WTC11 (cell line): Measurements from ENCODE around the gene HID1. TPM values are rescaled to one million over a fixed set of nuclear protein-coding genes. Genes with fewer than 3 reads are reported as not detected.

Experiments used
- AFF4 ChIP-seq: sonication (generic); formaldehyde crosslinking; IDR thresholded peaks from 2 replicates; pipeline ENCODE4 v1.8.1; 2023; ENCODE audit warnings: mild to moderate bottlenecking, missing genetic modification reagents, borderline replicate concordance
- ERG ChIP-seq: fragments of 250-450 bp; sonication (Bioruptor Pico); IDR thresholded peaks from 2 replicates; pipeline ENCODE4 v1.8.0; 2021; ENCODE audit warnings: mild to moderate bottlenecking
- ESRRA ChIP-seq: sonication (generic); formaldehyde crosslinking; IDR thresholded peaks from 2 replicates; pipeline ENCODE4 v1.8.1; 2022; ENCODE audit warnings: mild to moderate bottlenecking, missing genetic modification reagents, borderline replicate concordance
- FOXJ3 ChIP-seq: sonication (generic); formaldehyde crosslinking; IDR thresholded peaks from 2 replicates; pipeline ENCODE4 v1.9.0; 2021; ENCODE audit warnings: missing genetic modification reagents, mild to moderate bottlenecking, borderline replicate concordance
- FOXK1 ChIP-seq: sonication (generic); formaldehyde crosslinking; IDR thresholded peaks from 2 replicates; pipeline ENCODE4 v1.8.0; 2022; ENCODE audit warnings: mild to moderate bottlenecking, moderate library complexity, missing genetic modification reagents
- FOXP1 ChIP-seq: sonication (generic); formaldehyde crosslinking; IDR thresholded peaks from 2 replicates; pipeline ENCODE4 v1.8.0; 2022; ENCODE audit warnings: missing genetic modification reagents, mild to moderate bottlenecking, moderate library complexity, borderline replicate concordance
- HMGA2 ChIP-seq: fragments of 250-450 bp; sonication (Bioruptor Pico); IDR thresholded peaks from 2 replicates; pipeline ENCODE4 v1.4.0; 2021; ENCODE audit warnings: mild to moderate bottlenecking, moderate library complexity
- JAZF1 ChIP-seq: fragments of 250-450 bp; sonication (Bioruptor Pico); IDR thresholded peaks from 2 replicates; pipeline ENCODE4 v1.9.0; 2021; ENCODE audit warnings: moderate library complexity, mild to moderate bottlenecking, inconsistent platforms
- MXD4 ChIP-seq: fragments of 250-450 bp; sonication (Bioruptor Pico); IDR thresholded peaks from 2 replicates; pipeline ENCODE4 v1.8.0; 2021; ENCODE audit warnings: mild to moderate bottlenecking, moderate library complexity, borderline replicate concordance
- NFE2L1 ChIP-seq: sonication (generic); formaldehyde crosslinking; IDR thresholded peaks from 2 replicates; pipeline ENCODE4 v1.8.1; 2023; ENCODE audit warnings: missing genetic modification reagents
- NR2C2 ChIP-seq: sonication (generic); formaldehyde crosslinking; IDR thresholded peaks from 2 replicates; pipeline ENCODE4 v1.8.0; 2022; ENCODE audit warnings: mild to moderate bottlenecking, missing genetic modification reagents
- NR3C1 ChIP-seq: sonication (generic); formaldehyde crosslinking; conservative IDR thresholded peaks from 2 replicates; pipeline ENCODE4 v1.8.1; 2023; ENCODE audit warnings: low read depth, mild to moderate bottlenecking, missing genetic modification reagents
- RORB ChIP-seq: fragments of 250-450 bp; sonication (Bioruptor Pico); IDR thresholded peaks from 2 replicates; pipeline ENCODE4 v1.9.0; 2021; ENCODE audit warnings: mild to moderate bottlenecking
- SP1 ChIP-seq: sonication (generic); formaldehyde crosslinking; conservative IDR thresholded peaks from 2 replicates; pipeline ENCODE4 v1.8.1; 2022; ENCODE audit warnings: missing genetic modification reagents
- TCF7 ChIP-seq: sonication (generic); formaldehyde crosslinking; IDR thresholded peaks from 2 replicates; pipeline ENCODE4 v1.8.0; 2022; ENCODE audit warnings: mild to moderate bottlenecking, low read depth, missing genetic modification reagents, moderate library complexity
- TEAD1 ChIP-seq: sonication (generic); formaldehyde crosslinking; IDR thresholded peaks from 2 replicates; pipeline ENCODE4 v1.8.0; 2022; ENCODE audit warnings: mild to moderate bottlenecking, missing genetic modification reagents
- ZNF138 ChIP-seq: sonication (generic); formaldehyde crosslinking; conservative IDR thresholded peaks from 2 replicates; pipeline ENCODE4 v1.8.1; 2022; ENCODE audit warnings: mild to moderate bottlenecking, moderate library complexity, missing genetic modification reagents
- ZNF425 ChIP-seq: fragments of 250-450 bp; sonication (Bioruptor Pico); conservative IDR thresholded peaks from 2 replicates; pipeline ENCODE4 v1.9.0; 2021; ENCODE audit warnings: mild to moderate bottlenecking
- ZNF671 ChIP-seq: fragments of 250-450 bp; sonication (Bioruptor Pico); IDR thresholded peaks from 2 replicates; pipeline ENCODE4 v1.8.0; 2021; ENCODE audit warnings: mild to moderate bottlenecking
- ZSCAN18 ChIP-seq: fragments of 250-450 bp; sonication (Bioruptor Pico); IDR thresholded peaks from 2 replicates; pipeline ENCODE4 v2.1.2; 2022; ENCODE audit warnings: mild to moderate bottlenecking, moderate library complexity
- total RNA-seq: library from RNA; stranded (reverse); gene quantifications from 3 replicates; pipeline ENCODE4 v1.2.3, GENCODE V29; 2021
- TF ChIP-seq, protein P1 (sequence below): sonication (generic); formaldehyde crosslinking; conservative IDR thresholded peaks from 2 replicates; pipeline ENCODE4 v1.8.1; 2022; ENCODE audit warnings: mild to moderate bottlenecking, missing genetic modification reagents
- TF ChIP-seq, protein P2 (sequence below): sonication (generic); formaldehyde crosslinking; IDR thresholded peaks from 2 replicates; pipeline ENCODE4 v1.8.0; 2022; ENCODE audit warnings: mild to moderate bottlenecking, missing genetic modification reagents
- TF ChIP-seq, protein P3 (sequence below): sonication (generic); formaldehyde crosslinking; IDR thresholded peaks from 2 replicates; pipeline ENCODE4 v1.8.0; 2023; ENCODE audit warnings: missing genetic modification reagents, mild to moderate bottlenecking, borderline replicate concordance
- TF ChIP-seq, protein P4 (sequence below): sonication (generic); formaldehyde crosslinking; IDR thresholded peaks from 2 replicates; pipeline ENCODE4 v1.8.1; 2022; ENCODE audit warnings: mild to moderate bottlenecking, moderate library complexity, missing genetic modification reagents

HID1 gene
- total RNA-seq, 1 experiment from 2014 or later = 16.7 TPM

GRCh38 chr17:75012346-75013091, 40.0 kb upstream of the HID1 start, which contains the start of gene MRPL58 (continued):
- TF ChIP-seq NR3C1 (no peak), NFE2L1 (CRISPR knock-in tag) (no peak), FOXK1 (CRISPR knock-in tag) (peak; percentile 95), NR2C2 (CRISPR knock-in tag) (no peak), ZSCAN18 (CRISPR knock-in tag) (no peak), AFF4 (CRISPR knock-in tag) (0 out of 2 replicates have a peak, but pooled peaks have one; percentile 73), HMGA2 (CRISPR knock-in tag) (no peak), SP1 (CRISPR knock-in tag) (peak; percentile 91), FOXJ3 (CRISPR knock-in tag) (no peak), ESRRA (CRISPR knock-in tag) (peak; percentile 92), ZNF671 (CRISPR knock-in tag) (no peak), RORB (CRISPR knock-in tag) (no peak), TCF7 (CRISPR knock-in tag) (no peak), ZNF138 (no peak), ERG (CRISPR knock-in tag) (no peak), TEAD1 (CRISPR knock-in tag) (peak; percentile 82), MXD4 (CRISPR knock-in tag) (no peak), JAZF1 (CRISPR knock-in tag) (no peak), FOXP1 (CRISPR knock-in tag) (peak; percentile 28; the same call in 1 of the 2 replicates), ZNF425 (CRISPR knock-in tag) (no peak)
- TF ChIP-seq, protein P1, sequence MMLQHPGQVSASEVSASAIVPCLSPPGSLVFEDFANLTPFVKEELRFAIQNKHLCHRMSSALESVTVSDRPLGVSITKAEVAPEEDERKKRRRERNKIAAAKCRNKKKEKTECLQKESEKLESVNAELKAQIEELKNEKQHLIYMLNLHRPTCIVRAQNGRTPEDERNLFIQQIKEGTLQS (CRISPR knock-in tag) = no peak
- TF ChIP-seq, protein P2, sequence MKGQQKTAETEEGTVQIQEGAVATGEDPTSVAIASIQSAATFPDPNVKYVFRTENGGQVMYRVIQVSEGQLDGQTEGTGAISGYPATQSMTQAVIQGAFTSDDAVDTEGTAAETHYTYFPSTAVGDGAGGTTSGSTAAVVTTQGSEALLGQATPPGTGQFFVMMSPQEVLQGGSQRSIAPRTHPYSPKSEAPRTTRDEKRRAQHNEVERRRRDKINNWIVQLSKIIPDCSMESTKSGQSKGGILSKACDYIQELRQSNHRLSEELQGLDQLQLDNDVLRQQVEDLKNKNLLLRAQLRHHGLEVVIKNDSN (CRISPR knock-in tag) = peak; percentile 65; the same call in 1 of the 2 replicates
- TF ChIP-seq, protein P3, sequence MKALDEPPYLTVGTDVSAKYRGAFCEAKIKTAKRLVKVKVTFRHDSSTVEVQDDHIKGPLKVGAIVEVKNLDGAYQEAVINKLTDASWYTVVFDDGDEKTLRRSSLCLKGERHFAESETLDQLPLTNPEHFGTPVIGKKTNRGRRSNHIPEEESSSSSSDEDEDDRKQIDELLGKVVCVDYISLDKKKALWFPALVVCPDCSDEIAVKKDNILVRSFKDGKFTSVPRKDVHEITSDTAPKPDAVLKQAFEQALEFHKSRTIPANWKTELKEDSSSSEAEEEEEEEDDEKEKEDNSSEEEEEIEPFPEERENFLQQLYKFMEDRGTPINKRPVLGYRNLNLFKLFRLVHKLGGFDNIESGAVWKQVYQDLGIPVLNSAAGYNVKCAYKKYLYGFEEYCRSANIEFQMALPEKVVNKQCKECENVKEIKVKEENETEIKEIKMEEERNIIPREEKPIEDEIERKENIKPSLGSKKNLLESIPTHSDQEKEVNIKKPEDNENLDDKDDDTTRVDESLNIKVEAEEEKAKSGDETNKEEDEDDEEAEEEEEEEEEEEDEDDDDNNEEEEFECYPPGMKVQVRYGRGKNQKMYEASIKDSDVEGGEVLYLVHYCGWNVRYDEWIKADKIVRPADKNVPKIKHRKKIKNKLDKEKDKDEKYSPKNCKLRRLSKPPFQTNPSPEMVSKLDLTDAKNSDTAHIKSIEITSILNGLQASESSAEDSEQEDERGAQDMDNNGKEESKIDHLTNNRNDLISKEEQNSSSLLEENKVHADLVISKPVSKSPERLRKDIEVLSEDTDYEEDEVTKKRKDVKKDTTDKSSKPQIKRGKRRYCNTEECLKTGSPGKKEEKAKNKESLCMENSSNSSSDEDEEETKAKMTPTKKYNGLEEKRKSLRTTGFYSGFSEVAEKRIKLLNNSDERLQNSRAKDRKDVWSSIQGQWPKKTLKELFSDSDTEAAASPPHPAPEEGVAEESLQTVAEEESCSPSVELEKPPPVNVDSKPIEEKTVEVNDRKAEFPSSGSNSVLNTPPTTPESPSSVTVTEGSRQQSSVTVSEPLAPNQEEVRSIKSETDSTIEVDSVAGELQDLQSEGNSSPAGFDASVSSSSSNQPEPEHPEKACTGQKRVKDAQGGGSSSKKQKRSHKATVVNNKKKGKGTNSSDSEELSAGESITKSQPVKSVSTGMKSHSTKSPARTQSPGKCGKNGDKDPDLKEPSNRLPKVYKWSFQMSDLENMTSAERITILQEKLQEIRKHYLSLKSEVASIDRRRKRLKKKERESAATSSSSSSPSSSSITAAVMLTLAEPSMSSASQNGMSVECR (CRISPR knock-in tag) = no peak; the same call in none of the 2 replicates
- TF ChIP-seq, protein P4, sequence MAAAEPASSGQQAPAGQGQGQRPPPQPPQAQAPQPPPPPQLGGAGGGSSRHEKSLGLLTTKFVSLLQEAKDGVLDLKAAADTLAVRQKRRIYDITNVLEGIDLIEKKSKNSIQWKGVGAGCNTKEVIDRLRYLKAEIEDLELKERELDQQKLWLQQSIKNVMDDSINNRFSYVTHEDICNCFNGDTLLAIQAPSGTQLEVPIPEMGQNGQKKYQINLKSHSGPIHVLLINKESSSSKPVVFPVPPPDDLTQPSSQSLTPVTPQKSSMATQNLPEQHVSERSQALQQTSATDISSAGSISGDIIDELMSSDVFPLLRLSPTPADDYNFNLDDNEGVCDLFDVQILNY (CRISPR knock-in tag) = peak; percentile 78
